Activated T-helper 1 cell treated with anti-CD3 and anti-CD28 coated beads, Interleukin-12 subunit alpha, Interleukin-12 subunit beta, Interleukin-2, Interleukin-4 antibody, amounts not matched to agents 30 ng/mL and 10 ng/mL and 1 ng/mL, durations not matched to agents 14 hours and 24 hours and 36 hours (primary cell): ENCODE data around the gene RBM39. TPM values are rescaled to one million over a fixed set of nuclear protein-coding genes. Genes with fewer than 3 reads are reported as not detected.

Source experiments
- total RNA-seq: library from RNA; stranded (reverse); gene quantifications from 2 replicates; pipeline ENCODE4 v1.2.3, GENCODE V29; 2022

Gene RBM39
- total RNA-seq, 1 donor from 2014 or later, result 349 TPM

Other genes starting within 250 kb of the RBM39 start
- not detected in 2 replicates for gene C20orf173, start 212.6 kb downstream of the RBM39 start, total RNA-seq
- gene ERGIC3, start 200.2 kb downstream of the RBM39 start, total RNA-seq, result 132 and 137 TPM in 2 replicates
- gene SPAG4, start 126.4 kb downstream of the RBM39 start, total RNA-seq, result 3.6 and 5.1 TPM in 2 replicates
- gene CPNE1, start 77.4 kb downstream of the RBM39 start, total RNA-seq, result 304 and 308 TPM in 2 replicates
- 151 and 168 TPM in 2 replicates for gene RBM12, start 77.4 kb downstream of the RBM39 start, total RNA-seq
- gene NFS1, start 42.9 kb downstream of the RBM39 start, total RNA-seq, result 35.7 and 36.2 TPM in 2 replicates
- gene ROMO1, start 42.9 kb downstream of the RBM39 start, total RNA-seq, result 80.3 and 95.6 TPM in 2 replicates
- gene PHF20, start 29.8 kb upstream of the RBM39 start, total RNA-seq, result 50.5 and 61.9 TPM in 2 replicates
- gene SCAND1, start 212.2 kb upstream of the RBM39 start, total RNA-seq, result 39.7 and 41.2 TPM in 2 replicates
- gene CNBD2, start 226.3 kb upstream of the RBM39 start, total RNA-seq, result 3.3 and 6.1 TPM in 2 replicates